Small intestine (tissue), 7 donors: ENCODE measurements around the gene THAP12. TPM values are rescaled to one million over a fixed set of nuclear protein-coding genes. Genes with fewer than 3 reads are reported as not detected.
"Not testable (repeated sequence)": the region's sequence is repeated elsewhere in the genome, so short reads cannot be mapped to it uniquely, and the experiment has no call there.

Experiments
- DNase-seq, 2 donors: peaks; one replicate each; pipeline versions ENCODE4 v3.0.0 to v3.0.0-alpha.2; 2013
- FAIRE-seq: peaks from 2 replicates; lab custom pipeline; 2012; peaks lifted over from hg19 to GRCh38; lab: Jason Lieb, UNC
- H3K27ac ChIP-seq, 3 donors: one replicate each; pipeline ENCODE4 v1.5.1; 2013; ENCODE audit warnings: low read length in 2 of 3, mild to moderate bottlenecking in 2 of 3, control low read depth in 1 of 3, inconsistent platforms in 1 of 3, low read depth in 1 of 3, moderate library complexity in 1 of 3
- H3K27me3 ChIP-seq, 3 donors: one replicate each; pipeline ENCODE4 v1.6.1; 2013; ENCODE audit warnings: low read length in 3 of 3, inconsistent platforms in 1 of 3; ENCODE audit not compliant: control insufficient read depth in 3 of 3, insufficient read depth in 3 of 3
- H3K36me3 ChIP-seq, 3 donors: one replicate each; pipeline ENCODE4 v1.6.1; 2013; ENCODE audit warnings: low read length in 3 of 3, inconsistent platforms in 1 of 3, low read depth in 1 of 3, mild to moderate bottlenecking in 1 of 3, moderate library complexity in 1 of 3; ENCODE audit not compliant: control insufficient read depth in 3 of 3, insufficient read depth in 2 of 3
- H3K4me1 ChIP-seq, 3 donors: one replicate each; pipeline ENCODE4 v1.6.1; 2013; ENCODE audit warnings: low read length in 2 of 3, inconsistent platforms in 1 of 3, low read depth in 1 of 3, mild to moderate bottlenecking in 1 of 3, moderate library complexity in 1 of 3; ENCODE audit not compliant: control insufficient read depth in 3 of 3, insufficient read depth in 2 of 3
- H3K4me3 ChIP-seq, 3 donors: one replicate each; pipeline ENCODE4 v1.5.1; 2013; ENCODE audit warnings: low read length in 3 of 3, control low read depth in 1 of 3, inconsistent platforms in 1 of 3, low read depth in 1 of 3, mild to moderate bottlenecking in 1 of 3, moderate library complexity in 1 of 3
- H3K9me3 ChIP-seq, 2 donors: one replicate each; pipeline ENCODE4 v1.6.1; 2013; ENCODE audit warnings: low read depth in 1 of 2, low read length in 1 of 2; ENCODE audit not compliant: control insufficient read depth in 2 of 2, insufficient read depth in 1 of 2
- WGBS, 3 donors: extraction: QIAGEN DNeasy Blood & Tissue Kit; methylation state at CpG; one replicate each; pipeline ENCODE4 v1.1.7; 2013; 5-methylcytosine and 5-hydroxymethylcytosine counted together
- polyA plus RNA-seq, 4 donors: library from polyadenylated mRNA; stranded (reverse) in 3 of 4; unstranded in 1 of 4; fragments of 200-250 nt in 3 of 4; fragments of 120-200 nt in 1 of 4; gene quantifications; one replicate each; pipeline versions ENCODE4 v1.2.1 to v1.2.3, GENCODE V29; 2013
- donor health status: healthy with polysubstance abuse.
- donor health status: control.
- donor health status: control.
- donor health status: Bipolar disorder and iron deficiency.
- donor health status: healthy.

THAP12 gene
- polyA plus RNA-seq, 4 donors: 24.3 to 45.2 (median 28.9) TPM

DNA sequence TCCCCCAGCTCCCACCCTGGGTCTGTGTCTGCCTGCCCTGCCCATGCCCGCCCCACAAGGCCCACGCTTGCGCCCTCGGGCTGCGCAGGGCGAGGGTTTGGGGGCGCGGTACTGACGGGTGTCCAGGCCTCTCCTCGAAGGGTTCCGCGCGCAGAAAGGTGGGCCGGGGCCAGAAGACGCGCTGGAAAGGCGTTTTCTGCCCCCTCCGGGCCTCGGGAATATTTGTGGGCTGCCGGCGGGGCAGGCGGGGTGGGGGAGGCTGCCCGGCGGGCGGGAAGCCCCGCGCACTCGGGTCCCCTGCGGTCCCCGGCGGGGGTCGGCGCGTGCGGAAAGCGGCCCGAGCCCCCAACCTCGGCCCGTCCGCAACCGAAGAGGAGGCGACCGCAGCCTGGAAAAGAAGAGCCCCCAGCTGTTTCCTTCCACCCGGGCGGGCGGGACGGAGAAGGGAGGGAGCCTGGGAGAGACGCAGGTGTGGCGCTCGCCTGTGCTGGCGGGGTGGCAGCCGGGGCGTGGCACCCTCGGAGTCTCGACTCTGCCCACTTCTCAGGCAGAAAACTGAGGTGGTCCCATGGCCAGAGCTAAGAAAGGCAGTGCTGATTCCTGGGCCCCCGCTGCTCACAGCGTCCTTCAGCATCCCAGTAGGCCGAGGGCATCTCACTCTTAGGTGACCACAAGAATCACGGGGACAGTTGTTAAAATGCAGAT, 59.0 kb downstream of the THAP12 start:
- Histone ChIP-seq H3K9me3 (no peaks in the 10 kb centered on the region), H3K4me1 (peaks cover 0 to 2% (median 0%) of the 10 kb centered on the region in 3 donors), H3K4me3 (peak overlapping the region in 1 of 3 donors; percentile 7), H3K27me3 (peaks cover 0 to 33% (median 11%) of the 10 kb centered on the region in 3 donors), H3K27ac (no peak overlapping the region), H3K36me3 (no peaks in the 10 kb centered on the region)
- peak; percentile 17 to 25 for DNase-seq
- WGBS, 3 donors: 6 to 9% (median 7%) methylated on average over 38 to 59 of the region's 59 CpGs
- FAIRE-seq: no peak

- Histone ChIP-seq H3K27me3 (peaks cover 0 to 33% (median 11%) of the 10 kb centered on the region in 3 donors), H3K9me3 (no peaks in the 10 kb centered on the region), H3K36me3 (no peaks in the 10 kb centered on the region), H3K4me1 (peaks cover 0 to 2% (median 0%) of the 10 kb centered on the region in 3 donors), H3K27ac (no peak overlapping the region), H3K4me3 (no peak overlapping the region)
- no peak for FAIRE-seq
- no peak for DNase-seq
- WGBS, 3 donors: 37 to 53% (median 43%) methylated on average over 5 to 8 of the region's 8 CpGs
Observed at GRCh38 chr11:76321340-76321739, 59.6 kb downstream of the THAP12 start.

GRCh38 chr11:76320929-76321328, 60.0 kb downstream of the THAP12 start:
- peaks cover 0 to 33% (median 11%) of the 10 kb centered on the region in 3 donors for H3K27me3 ChIP-seq
- no peak overlapping the region for H3K4me3 ChIP-seq
- no peaks in the 10 kb centered on the region for H3K36me3 ChIP-seq
- FAIRE-seq: no peak
- no peaks in the 10 kb centered on the region for H3K9me3 ChIP-seq
- DNase-seq: no peak
- H3K27ac ChIP-seq: no peak overlapping the region
- H3K4me1 ChIP-seq: peaks cover 0 to 2% (median 0%) of the 10 kb centered on the region in 3 donors
- 78 to 87% (median 82%) methylated on average over 6 of the region's 6 CpGs for WGBS, 3 donors

GRCh38 chr11:76319798-76320197, 61.1 kb downstream of the THAP12 start:
- H3K4me3 ChIP-seq, H3K4me1 ChIP-seq, H3K9me3 ChIP-seq, FAIRE-seq, DNase-seq, H3K36me3 ChIP-seq, H3K27ac ChIP-seq: not testable (repeated sequence)
- peaks cover 0 to 33% (median 11%) of the 10 kb centered on the region in 3 donors for H3K27me3 ChIP-seq
- WGBS, 3 donors: 67 to 82% (median 67%) methylated on average over 5 of the region's 5 CpGs

- FAIRE-seq (no peak), DNase-seq (peak; percentile 79 to 88)
- H3K4me1 ChIP-seq: peaks cover 0 to 2% (median 0%) of the 10 kb centered on the region in 3 donors
- H3K27me3 ChIP-seq: peaks cover 0 to 33% (median 11%) of the 10 kb centered on the region in 3 donors
- no peak overlapping the region for H3K4me3 ChIP-seq
- H3K36me3 ChIP-seq: no peaks in the 10 kb centered on the region
- H3K9me3 ChIP-seq: no peaks in the 10 kb centered on the region
- no peak overlapping the region for H3K27ac ChIP-seq
- 3 to 7% (median 3%) methylated on average over 7 of the region's 7 CpGs for WGBS, 3 donors
Observed at GRCh38 chr11:76318744-76319384, 62.1 kb downstream of the THAP12 start.

DNA sequence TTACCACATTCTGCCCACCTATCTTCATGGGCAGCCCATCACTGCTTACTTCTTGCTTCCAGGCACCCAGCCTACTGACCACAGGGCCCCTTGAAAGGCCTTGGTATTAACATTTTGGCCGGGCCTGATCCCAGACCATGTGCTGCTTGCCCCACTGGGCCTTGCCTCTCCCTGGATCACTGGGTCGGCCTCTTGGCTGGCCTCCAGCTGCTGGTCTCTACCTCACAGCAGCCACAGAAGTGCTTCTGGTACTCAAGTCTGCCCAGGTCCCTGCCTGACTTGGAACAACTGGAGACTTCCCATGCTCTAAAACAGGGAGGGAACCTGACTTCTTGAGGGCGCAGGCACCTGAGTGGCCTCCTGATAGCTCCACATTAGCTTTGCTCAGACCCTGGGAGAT, 63.6 kb downstream of the THAP12 start:
- WGBS, 3 donors: 70 to 81% (median 79%) methylated on average over 3 of the region's 3 CpGs
- no peak overlapping the region for H3K4me3 ChIP-seq
- no peak overlapping the region for H3K27ac ChIP-seq
- H3K9me3 ChIP-seq: no peaks in the 10 kb centered on the region
- DNase-seq: no peak
- H3K27me3 ChIP-seq: peaks cover 0 to 22% (median 8%) of the 10 kb centered on the region in 3 donors
- no peak for FAIRE-seq
- peaks cover 0 to 2% (median 0%) of the 10 kb centered on the region in 3 donors for H3K4me1 ChIP-seq
- no peaks in the 10 kb centered on the region for H3K36me3 ChIP-seq

DNA sequence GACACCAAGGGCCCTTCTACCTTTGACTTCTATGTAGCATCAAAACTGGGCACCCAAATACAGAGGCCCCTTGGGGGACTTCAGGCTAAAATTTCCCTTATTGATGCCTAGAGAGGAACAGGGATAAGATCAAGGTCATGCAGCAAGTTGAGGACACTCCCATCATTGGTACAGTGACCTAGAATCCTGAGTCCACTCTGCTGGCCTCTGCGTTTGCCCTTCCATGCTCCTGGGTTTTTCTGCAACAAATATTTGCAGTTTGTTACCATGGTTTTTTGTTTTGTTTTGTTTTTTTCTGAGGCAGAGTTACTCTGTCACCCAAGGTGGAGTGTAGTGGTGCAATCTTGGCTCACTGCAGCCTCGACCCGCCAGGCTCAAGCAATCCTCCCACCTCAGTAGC, 64.2 kb downstream of the THAP12 start:
- Histone ChIP-seq H3K9me3 (no peaks in the 10 kb centered on the region), H3K27ac (no peak overlapping the region), H3K27me3 (peaks cover 0 to 18% (median 7%) of the 10 kb centered on the region in 3 donors), H3K36me3 (no peaks in the 10 kb centered on the region), H3K4me3 (no peak overlapping the region), H3K4me1 (no peaks in the 10 kb centered on the region)
- WGBS, 3 donors: 67 to 74% (median 74%) methylated on average over 3 of the region's 3 CpGs
- DNase-seq (no peak), FAIRE-seq (no peak)

DNA sequence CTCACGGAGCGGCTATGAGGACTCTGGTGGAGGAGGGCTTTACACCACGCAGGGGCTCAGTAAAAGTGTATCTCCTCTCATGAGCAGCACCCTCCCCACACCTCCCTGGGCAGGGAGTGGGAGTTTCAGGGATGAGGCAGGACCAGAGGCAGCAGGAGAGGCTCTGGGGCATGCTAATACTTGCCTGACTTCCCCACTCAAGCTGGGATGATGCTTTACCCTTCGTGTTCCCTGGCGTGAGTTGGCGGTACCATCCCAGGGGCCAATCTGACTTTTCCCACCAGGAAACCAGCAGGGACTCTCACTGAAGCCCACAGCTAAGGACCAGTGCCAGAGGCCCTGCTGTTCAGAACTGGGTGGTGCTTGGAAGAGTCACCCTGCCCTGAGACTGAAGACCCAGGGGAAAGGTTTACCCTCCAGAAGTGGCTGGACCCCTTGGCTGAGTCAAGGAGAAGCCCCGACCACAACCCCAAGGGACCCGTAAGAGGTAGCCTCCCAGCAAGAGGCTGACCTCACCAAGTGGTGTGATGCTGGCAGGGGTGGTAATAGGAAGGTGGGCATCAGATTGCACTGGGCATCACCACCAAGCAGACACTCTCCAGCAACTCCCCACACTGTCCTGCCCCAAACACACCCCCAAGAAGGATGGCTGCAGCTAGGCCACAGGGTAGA, 65.6 kb downstream of the THAP12 start:
- no peak overlapping the region for H3K4me3 ChIP-seq
- 86 to 91% (median 90%) methylated on average over 8 of the region's 8 CpGs for WGBS, 3 donors
- no peaks in the 10 kb centered on the region for H3K9me3 ChIP-seq
- H3K27me3 ChIP-seq: peaks cover 0 to 4% (median 0%) of the 10 kb centered on the region in 3 donors
- no peak overlapping the region for H3K27ac ChIP-seq
- no peaks in the 10 kb centered on the region for H3K4me1 ChIP-seq
- H3K36me3 ChIP-seq: no peaks in the 10 kb centered on the region
- DNase-seq: no peak
- no peak for FAIRE-seq
